GM19328 (cell line): ENCODE measurements around the gene PDZD2.
"Not testable (repeated sequence)": the region's sequence is repeated elsewhere in the genome, so short reads cannot be mapped to it uniquely, and the experiment has no call there.

ENCODE experiments used
- ATAC-seq: cut with Tn5 transposase; IDR thresholded peaks from one replicate; pipeline ENCODE4 v1.9.1; 2021; ENCODE audit warnings: mild to moderate bottlenecking, moderate library complexity; ENCODE audit not compliant: unreplicated experiment

Gene PDZD2

GRCh38 chr5:32027093-32027716, 388.3 kb downstream of the PDZD2 start:
- ATAC-seq: no peak

DNA sequence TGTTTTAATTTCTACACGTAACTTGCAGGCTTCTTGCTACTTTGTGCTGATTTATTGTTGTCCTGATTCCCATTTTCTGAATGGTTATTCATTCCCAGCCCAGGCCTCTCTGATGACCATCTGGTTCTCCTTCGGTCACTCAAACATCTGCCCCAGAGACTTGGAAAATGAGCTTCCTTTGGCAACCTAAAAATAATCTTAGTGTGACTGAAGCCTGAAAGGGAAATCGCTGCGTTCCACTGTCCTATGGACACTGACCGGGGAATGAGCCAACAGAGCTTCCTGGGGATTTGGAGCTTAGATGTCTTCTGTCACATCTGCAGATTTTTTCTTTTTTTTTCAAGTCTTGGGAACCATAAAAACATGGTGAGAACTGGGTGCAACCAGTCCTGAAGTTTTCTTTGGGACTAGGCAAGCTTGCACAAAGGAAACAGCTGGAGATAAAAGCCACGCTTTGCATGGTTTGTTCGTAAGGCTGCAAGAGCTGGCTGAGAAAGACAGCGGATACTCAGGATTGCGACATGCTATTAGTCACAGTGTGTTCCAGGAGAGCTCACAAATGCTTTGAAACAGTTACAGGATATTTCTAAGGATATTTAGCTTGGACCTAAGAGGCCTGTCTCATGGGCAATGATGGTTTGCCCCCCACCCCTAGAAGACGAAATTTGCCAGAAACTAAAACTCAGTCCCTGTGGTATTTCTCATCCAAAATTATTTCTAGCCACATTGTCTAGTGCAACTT, 389.0 kb downstream of the PDZD2 start:
- no peak for ATAC-seq

DNA sequence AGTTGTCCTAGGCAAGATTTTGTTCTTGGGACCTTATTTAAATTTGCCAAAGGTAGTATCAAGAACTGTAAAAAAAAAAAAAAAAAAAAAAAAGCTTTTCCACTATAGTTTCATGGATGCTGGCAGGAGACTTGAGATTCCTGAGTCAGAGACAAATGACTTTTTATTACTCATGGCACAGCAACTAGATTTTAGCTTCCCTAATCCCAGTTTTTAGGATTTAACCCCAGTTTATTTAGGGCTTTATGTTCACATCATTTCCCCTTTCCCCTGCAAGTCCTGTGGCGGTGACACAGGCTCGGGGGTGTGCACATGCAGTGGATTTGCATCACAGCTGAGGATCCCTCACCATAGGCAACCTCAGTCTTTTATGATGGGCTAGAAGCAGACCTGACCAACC, 390.3 kb downstream of the PDZD2 start:
- no peak for ATAC-seq

DNA sequence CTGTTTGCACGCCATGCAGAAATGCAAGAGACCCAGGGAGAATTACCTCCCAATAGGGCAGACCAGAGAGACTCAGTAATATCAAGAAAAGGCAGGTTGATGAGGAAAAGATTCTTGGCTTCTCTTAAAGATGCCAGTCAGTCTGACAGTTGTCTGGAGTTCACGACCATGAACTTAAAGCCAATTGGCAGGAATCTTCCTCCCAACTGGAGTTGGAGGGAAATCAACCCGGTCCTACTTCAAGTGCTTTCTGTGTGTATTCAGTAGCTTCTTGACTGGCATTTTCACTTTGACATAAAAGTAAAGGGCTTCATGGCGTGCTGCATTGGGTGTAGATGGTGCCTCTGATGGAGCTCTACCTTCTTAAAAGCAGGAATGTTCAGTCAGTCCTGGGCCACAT, 390.9 kb downstream of the PDZD2 start:
- no peak for ATAC-seq

DNA sequence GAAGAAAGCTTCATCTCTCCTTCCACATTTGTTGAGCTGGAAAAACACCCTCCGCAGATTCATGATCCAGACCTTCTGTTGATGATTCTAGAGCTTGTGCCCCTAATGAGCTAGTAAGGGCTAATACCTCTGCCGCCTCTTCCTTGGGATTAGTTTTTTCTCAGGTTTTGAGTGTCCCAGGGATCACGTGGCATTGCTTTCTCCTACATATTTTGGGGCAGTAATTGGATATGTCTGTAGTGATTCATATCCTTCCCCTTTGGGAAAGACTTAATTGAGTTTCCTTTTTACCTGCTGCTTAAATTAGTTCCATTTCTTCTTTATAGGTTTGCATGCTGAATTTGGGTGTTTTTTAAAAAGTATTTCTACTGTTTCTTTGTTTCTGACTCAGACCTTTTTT, 391.3 kb downstream of the PDZD2 start:
- no peak for ATAC-seq

DNA sequence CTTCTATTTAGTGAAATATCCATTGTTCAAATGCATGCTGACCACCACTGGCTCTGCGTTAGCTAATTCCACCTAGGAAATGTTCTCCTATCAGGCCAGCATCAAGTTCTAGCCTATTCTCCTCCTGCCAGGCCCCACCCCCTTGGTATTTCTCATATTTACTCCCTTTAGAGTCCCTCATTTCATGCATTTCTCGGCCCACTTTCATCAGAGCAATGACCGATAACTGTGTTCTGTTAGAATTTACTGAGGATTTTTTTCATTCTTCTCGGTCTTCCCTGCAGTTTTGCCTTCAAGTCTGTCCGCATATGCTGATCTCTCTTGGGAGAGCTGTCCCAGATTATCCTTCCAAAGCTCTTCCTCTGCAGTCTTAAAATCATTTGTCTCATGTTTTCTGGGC, 391.8 kb downstream of the PDZD2 start:
- no peak for ATAC-seq

- no peak for ATAC-seq
These were observed 392.2 kb downstream of the PDZD2 start for GRCh38 chr5:32031089-32031488.

GRCh38 chr5:32038523-32038922, 399.6 kb downstream of the PDZD2 start:
- ATAC-seq: no peak

DNA sequence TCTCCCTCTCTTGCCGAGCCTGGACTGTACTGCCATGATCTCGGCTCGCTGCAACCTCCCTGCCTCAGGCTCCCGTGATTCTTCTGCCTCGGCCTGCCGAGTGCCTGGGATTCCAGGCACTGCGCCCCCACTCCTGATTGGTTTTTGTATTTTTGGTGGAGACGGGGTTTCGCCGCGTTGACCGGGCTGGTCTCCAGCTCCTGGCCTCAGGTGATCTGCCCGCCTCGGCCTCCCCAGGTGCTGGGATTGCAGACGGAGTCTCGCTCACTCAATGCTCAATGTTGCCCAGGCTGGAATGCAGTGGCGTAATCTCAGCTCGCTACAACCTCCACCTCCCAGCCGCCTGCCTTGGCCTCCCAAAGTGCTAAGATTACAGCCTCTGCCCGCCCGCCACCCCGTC, 400.2 kb downstream of the PDZD2 start:
- not testable (repeated sequence) for ATAC-seq

GRCh38 chr5:32039601-32040000, 400.7 kb downstream of the PDZD2 start:
- ATAC-seq: not testable (repeated sequence)

DNA sequence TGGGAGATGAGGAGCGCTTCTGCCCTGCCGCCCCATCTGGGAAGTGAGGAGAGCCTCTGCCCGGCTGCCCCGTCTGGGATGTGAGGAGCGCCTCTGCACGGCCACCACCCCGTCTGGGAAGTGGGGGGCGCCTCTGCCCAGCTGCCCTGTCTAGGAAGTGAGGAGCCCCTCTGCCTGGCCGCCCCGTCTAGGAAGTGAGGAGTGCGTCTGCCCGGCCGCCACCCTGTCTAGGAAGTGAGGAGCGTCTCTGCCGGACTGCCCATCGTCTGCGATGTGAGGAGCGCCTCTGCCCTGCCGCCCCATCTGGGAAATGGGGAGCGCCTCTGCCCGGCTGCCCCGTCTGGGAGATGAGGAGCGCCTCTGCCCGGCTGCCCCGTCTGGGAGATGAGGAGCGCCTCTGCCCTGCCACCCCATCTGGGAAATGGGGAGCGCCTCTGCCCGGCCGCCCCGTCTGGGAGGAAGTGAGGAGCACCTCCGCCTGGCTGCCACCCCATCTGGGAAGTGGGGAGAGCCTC, 401.3 kb downstream of the PDZD2 start:
- ATAC-seq: not testable (repeated sequence)

- ATAC-seq: no peak
These were observed 403.6 kb downstream of the PDZD2 start for GRCh38 chr5:32042551-32042961.

DNA sequence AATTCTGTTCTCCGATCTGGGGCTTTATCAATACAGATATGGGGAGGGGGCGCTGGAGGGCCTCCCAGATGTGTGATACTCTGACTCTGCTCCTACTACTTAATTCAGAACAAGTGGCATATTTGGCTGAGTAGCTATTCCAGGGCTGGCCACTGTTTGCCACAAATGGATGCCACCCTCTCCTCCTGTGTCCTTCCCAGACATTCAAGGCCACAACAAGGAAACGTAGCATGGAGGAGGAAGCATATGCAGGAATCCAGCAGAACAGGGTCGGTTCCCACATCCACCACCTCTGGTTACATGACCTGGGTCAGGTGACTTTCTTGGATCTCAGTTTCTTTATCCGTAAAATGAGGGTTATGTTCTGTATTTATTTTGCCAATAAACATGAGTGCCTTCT, 404.2 kb downstream of the PDZD2 start:
- ATAC-seq: no peak

- no peak for ATAC-seq
These were observed 405.5 kb downstream of the PDZD2 start for GRCh38 chr5:32044434-32044833.

- ATAC-seq: no peak
These were observed 406.0 kb downstream of the PDZD2 start for GRCh38 chr5:32044939-32045338.

DNA sequence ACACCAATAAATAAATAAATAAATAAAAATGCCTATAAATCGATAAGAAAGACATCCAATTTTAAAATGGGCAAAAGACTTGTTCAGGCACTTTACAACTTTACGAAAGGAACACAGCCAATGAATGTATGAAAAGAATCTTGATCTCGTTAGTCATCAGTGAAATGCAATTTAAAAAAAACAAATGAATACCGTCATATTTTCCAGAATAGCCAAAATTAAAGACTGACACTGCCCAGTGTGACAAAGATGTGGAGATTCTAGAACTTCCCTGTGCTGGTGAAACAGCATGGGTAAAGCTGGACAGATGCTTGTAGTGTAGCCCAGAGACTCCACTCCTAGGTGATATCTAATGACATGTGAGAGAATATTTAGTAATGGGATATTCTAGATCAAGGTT, 408.1 kb downstream of the PDZD2 start:
- ATAC-seq: no peak

GRCh38 chr5:32051796-32052195, 412.9 kb downstream of the PDZD2 start:
- ATAC-seq: no peak

DNA sequence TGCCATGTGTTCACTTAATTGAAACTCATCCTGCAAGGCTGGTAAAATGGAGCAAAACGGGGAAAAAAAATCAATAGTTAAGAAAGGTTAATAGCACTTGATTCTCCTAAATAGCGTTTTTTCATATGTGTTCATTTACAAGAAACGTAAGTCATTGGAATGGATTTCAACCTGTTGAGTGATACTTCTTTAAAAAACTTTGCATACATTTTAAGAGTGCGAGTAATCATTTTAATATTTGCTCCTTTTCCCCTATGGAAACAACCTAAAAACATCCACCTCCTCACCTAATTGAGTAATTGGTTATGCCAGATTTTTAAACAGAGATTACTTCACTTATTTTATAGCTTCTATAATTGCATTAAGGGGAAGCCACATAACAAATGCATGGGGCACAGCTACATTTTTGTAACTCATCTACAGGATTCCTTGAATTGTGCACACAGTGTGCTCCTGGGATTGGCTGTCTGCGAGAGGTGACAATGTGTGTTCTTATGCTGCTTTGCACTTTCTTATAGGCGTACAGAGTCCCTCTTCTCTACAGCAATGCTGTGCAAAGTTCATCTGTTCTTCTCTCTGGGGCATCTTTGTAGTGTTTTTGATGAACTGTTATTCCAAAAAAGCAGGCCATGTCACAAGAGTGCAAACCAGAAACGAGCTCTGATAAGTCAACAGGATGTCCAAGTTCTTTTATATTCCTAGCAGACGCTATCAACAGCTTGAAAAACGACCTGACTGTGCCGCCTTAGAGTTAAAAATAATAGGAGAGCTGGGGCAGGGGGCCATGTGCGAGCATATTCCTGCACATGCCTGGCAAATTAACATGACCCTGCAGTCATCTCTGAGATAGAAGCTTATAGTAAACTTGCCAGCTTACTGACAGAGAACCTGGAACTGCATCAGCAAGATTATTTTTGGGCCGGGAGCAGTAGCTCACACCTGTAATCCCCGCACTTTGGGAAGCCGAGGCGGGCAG, 417.2 kb downstream of the PDZD2 start:
- ATAC-seq: no peak

- no peak for ATAC-seq
These were observed 418.5 kb downstream of the PDZD2 start for GRCh38 chr5:32057187-32058096.

GRCh38 chr5:32058101-32058500, 419.2 kb downstream of the PDZD2 start:
- no peak for ATAC-seq
